MM.1S (cell line): Measurements from ENCODE around the gene MTNR1A.

ENCODE experiments used
- CTCF ChIP-seq: fragments of 300-600 bp; sonication (generic); IDR thresholded peaks from 2 replicates; pipeline ENCODE4 v1.5.1; 2016; ENCODE audit warnings: antibody characterized with exemption, low read length, mixed read lengths
- EZH2 ChIP-seq: fragments of 300-600 bp; sonication (generic); optimal IDR thresholded peaks from 2 replicates; pipeline ENCODE3; 2017; ENCODE audit warnings: low read depth, mild to moderate bottlenecking, antibody characterized with exemption, low read length, mixed read lengths
- EZH2phosphoT487 ChIP-seq: fragments of 300-600 bp; sonication (generic); IDR thresholded peaks from 2 replicates; pipeline ENCODE4 v1.6.1; 2018; ENCODE audit warnings: antibody characterized with exemption, low read length

GRCh38 chr4:186551849-186552248, 3.5 kb downstream of the MTNR1A start:
- TF ChIP-seq EZH2 (no peak), CTCF (no peak), EZH2phosphoT487 (no peak)
